ENCODE data around the gene PTPN4. TPM values are rescaled to one million over a fixed set of nuclear protein-coding genes. Genes with fewer than 3 reads are reported as not detected.
"Not testable (repeated sequence)": the region's sequence is repeated elsewhere in the genome, so short reads cannot be mapped to it uniquely, and the experiment has no call there.

The PTPN4 gene
- total RNA-seq, 1 experiment from 2014 or later: 8.0 TPM

- H3K27me3 ChIP-seq (replicated peaks): no peaks in the 10 kb centered on the region
- no peaks in the 10 kb centered on the region for H3K4me1 ChIP-seq (replicated peaks)
- no peaks in the 10 kb centered on the region for H3K36me3 ChIP-seq
- H3K9me3 ChIP-seq (replicated peaks): no peaks in the 10 kb centered on the region
- no peak for DNase-seq (ENCODE audit: low read depth in 1 of 2, low spot score in 2 of 2)
- no peak overlapping the region for H3K4me3 ChIP-seq
- H3K27ac ChIP-seq: no peak overlapping the region
Measured at GRCh38 chr2:119947535-119947934, 187.8 kb downstream of the PTPN4 start.

GRCh38 chr2:119950966-119951365 is 191.2 kb downstream of the PTPN4 start:
- no peak overlapping the region for H3K4me3 ChIP-seq
- DNase-seq (ENCODE audit: low read depth in 1 of 2, low spot score in 2 of 2): no peak
- no peaks in the 10 kb centered on the region for H3K9me3 ChIP-seq (replicated peaks)
- no peaks in the 10 kb centered on the region for H3K27me3 ChIP-seq (replicated peaks)
- H3K27ac ChIP-seq: no peak overlapping the region
- H3K4me1 ChIP-seq (replicated peaks): no peaks in the 10 kb centered on the region
- no peaks in the 10 kb centered on the region for H3K36me3 ChIP-seq

DNA sequence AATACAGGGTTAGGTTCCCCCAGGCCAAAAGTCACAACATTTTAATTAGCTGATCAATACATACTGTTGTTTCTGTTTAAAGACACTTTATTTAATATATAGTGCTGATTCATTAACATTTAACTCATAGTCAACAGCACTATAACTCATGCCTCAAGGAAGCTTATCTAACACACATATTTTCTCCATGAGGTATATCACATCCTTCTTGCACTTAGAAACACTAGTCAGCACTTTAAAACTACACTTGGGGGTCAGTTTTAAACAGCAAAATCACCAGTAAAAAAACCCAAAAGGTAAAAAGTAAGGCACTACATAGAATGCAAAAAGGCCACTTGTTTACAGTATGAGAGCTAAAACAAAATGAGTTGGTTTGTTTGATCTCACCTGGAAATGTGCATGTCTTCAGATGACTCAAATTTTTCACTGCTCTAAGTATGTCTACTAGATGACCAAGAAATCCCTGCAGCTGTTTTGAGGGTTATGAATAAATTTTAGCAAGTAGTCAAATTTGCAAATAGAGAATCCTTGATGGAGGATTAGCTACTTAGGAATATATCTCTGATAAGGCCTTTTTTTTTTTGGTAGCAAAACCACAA is 199.0 kb downstream of the PTPN4 start:
- DNase-seq (ENCODE audit: low read depth in 1 of 2, low spot score in 2 of 2): no peak
- Histone ChIP-seq H3K4me3 (no peak overlapping the region), H3K27ac (no peak overlapping the region), H3K27me3 (replicated peaks) (no peaks in the 10 kb centered on the region), H3K36me3 (no peaks in the 10 kb centered on the region), H3K9me3 (replicated peaks) (no peaks in the 10 kb centered on the region), H3K4me1 (replicated peaks) (0 out of 2 replicates have a peak, but pooled peaks cover 3% of the 10 kb centered on the region)

GRCh38 chr2:119960821-119961220 is 201.1 kb downstream of the PTPN4 start:
- Histone ChIP-seq H3K27ac (no peak overlapping the region), H3K4me3 (no peak overlapping the region), H3K9me3 (replicated peaks) (no peaks in the 10 kb centered on the region)

DNA sequence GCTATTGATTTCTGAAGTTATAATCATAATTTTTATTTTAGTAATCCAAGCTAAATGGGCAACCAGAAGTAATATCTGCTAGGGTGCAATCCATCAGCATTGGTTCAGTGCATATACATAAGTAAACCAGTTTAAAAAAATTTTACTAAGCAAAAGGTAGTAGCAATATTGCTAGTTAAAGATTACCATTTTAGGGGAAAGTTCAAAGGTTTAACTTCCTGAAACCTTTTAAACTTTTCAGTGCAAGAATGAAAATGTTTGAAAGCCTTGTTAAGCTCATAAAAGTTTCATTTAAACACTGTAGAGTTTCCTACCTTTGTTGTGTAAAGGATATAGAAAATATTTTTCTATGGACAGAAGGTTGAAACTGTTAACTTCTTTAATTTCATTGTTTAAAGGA is 222.2 kb downstream of the PTPN4 start:
- Histone ChIP-seq H3K4me1 (replicated peaks) (no peaks in the 10 kb centered on the region), H3K27ac (no peak overlapping the region), H3K9me3 (replicated peaks) (no peaks in the 10 kb centered on the region), H3K27me3 (replicated peaks) (no peaks in the 10 kb centered on the region), H3K4me3 (no peak overlapping the region), H3K36me3 (no peaks in the 10 kb centered on the region)
- DNase-seq (ENCODE audit: low read depth in 1 of 2, low spot score in 2 of 2): no peak

More at GRCh38 chr2:119960821-119961220, 201.1 kb downstream of the PTPN4 start:
- no peak for DNase-seq (ENCODE audit: low read depth in 1 of 2, low spot score in 2 of 2)
- H3K4me1 ChIP-seq (replicated peaks): 0 out of 2 replicates have a peak, but pooled peaks cover 3% of the 10 kb centered on the region
- no peaks in the 10 kb centered on the region for H3K27me3 ChIP-seq (replicated peaks)
- no peaks in the 10 kb centered on the region for H3K36me3 ChIP-seq

- Histone ChIP-seq H3K36me3 (no peaks in the 10 kb centered on the region), H3K4me3 (no peak overlapping the region), H3K4me1 (replicated peaks) (no peaks in the 10 kb centered on the region), H3K27me3 (replicated peaks) (no peaks in the 10 kb centered on the region), H3K27ac (no peak overlapping the region), H3K9me3 (replicated peaks) (no peaks in the 10 kb centered on the region)
- DNase-seq (ENCODE audit: low read depth in 1 of 2, low spot score in 2 of 2): no peak
Measured at GRCh38 chr2:119982506-119982905, 222.8 kb downstream of the PTPN4 start.

DNA sequence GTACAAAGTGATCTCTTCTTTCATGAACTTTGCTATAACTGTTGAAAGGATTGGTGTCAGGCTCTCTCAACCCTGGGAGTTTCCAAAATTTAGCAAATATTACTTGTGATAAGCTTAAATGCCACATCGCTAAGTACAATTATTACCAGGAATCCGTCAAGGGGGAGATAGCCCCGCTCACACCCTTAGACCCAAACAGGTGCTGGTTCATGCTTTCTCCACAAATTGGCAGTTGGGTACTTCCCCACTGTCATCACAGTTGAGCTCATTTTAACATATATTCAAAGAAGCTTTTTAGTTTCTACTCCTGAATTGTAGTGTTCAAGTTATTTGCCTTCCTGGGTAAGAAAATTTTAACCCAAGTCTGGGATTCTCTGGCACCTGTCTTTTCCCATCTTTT is 223.4 kb downstream of the PTPN4 start:
- Histone ChIP-seq H3K27me3 (replicated peaks) (no peaks in the 10 kb centered on the region), H3K36me3 (no peaks in the 10 kb centered on the region), H3K4me1 (replicated peaks) (no peaks in the 10 kb centered on the region), H3K9me3 (replicated peaks) (no peaks in the 10 kb centered on the region), H3K27ac (no peak overlapping the region), H3K4me3 (no peak overlapping the region)
- DNase-seq (ENCODE audit: low read depth in 1 of 2, low spot score in 2 of 2): no peak

DNA sequence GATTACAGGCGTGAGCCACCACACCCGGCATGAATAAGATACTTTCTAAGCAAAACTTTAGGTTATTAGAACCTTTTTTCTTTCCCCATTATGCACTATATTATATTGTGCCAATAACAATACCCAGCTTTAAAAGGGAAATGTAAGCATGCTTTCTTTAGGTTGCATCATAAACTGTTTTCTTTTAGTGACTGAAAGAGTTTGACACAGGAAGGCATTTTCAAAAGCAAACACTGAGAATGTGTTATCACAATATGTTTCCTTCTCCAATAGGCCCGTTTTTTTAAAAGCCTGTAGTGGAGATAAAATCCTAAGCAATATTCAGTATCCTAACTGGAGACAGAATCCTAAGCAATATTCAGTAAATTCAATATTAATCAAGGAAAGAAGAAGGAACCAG is 236.4 kb downstream of the PTPN4 start:
- no peak for DNase-seq (ENCODE audit: low read depth in 1 of 2, low spot score in 2 of 2)
- H3K27ac ChIP-seq: no peak overlapping the region
- no peak overlapping the region for H3K4me3 ChIP-seq
- H3K36me3 ChIP-seq: no peaks in the 10 kb centered on the region
- no peaks in the 10 kb centered on the region for H3K9me3 ChIP-seq (replicated peaks)
- no peaks in the 10 kb centered on the region; the same call in 1 of the 2 replicates for H3K4me1 ChIP-seq (replicated peaks)
- H3K27me3 ChIP-seq (replicated peaks): no peaks in the 10 kb centered on the region

- H3K27me3 ChIP-seq (replicated peaks); H3K36me3 ChIP-seq; H3K4me1 ChIP-seq (replicated peaks); H3K27ac ChIP-seq; H3K9me3 ChIP-seq (replicated peaks); H3K4me3 ChIP-seq; DNase-seq (ENCODE audit: low read depth in 1 of 2, low spot score in 2 of 2): not testable (repeated sequence)
Measured at GRCh38 chr2:119996896-119997891, 237.5 kb downstream of the PTPN4 start.

DNA sequence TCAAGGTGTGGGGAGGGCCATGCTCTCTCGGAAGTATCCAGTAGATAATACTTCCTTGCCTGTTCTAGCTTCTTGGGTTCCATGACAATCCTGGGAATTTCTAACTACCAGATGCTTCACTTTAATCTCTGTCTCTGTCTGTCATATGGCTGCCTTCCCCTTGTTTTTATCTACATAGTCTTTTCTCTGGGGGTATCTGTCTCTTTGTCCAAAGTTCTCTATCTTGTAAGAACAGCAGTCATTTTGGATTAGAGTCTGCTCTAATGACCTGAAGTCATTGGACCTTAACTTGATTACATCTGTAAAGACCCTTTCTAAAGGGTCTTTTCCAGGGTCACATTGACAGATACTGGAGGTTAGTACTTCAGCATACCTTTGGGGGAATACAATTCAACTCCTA is 241.7 kb downstream of the PTPN4 start:
- no peak for DNase-seq (ENCODE audit: low read depth in 1 of 2, low spot score in 2 of 2)
- H3K9me3 ChIP-seq (replicated peaks): no peaks in the 10 kb centered on the region
- H3K27ac ChIP-seq: no peak overlapping the region
- H3K4me3 ChIP-seq: no peak overlapping the region
- no peaks in the 10 kb centered on the region for H3K36me3 ChIP-seq
- H3K27me3 ChIP-seq (replicated peaks): no peaks in the 10 kb centered on the region
- no peaks in the 10 kb centered on the region for H3K4me1 ChIP-seq (replicated peaks)

- no peak for DNase-seq (ENCODE audit: low read depth in 1 of 2, low spot score in 2 of 2)
- Histone ChIP-seq H3K27ac (no peak overlapping the region), H3K4me3 (no peak overlapping the region), H3K9me3 (replicated peaks) (no peaks in the 10 kb centered on the region), H3K27me3 (replicated peaks) (no peaks in the 10 kb centered on the region), H3K4me1 (replicated peaks) (no peaks in the 10 kb centered on the region), H3K36me3 (no peaks in the 10 kb centered on the region)
Measured at GRCh38 chr2:120004254-120004653, 244.5 kb downstream of the PTPN4 start.

- no peak overlapping the region for H3K4me3 ChIP-seq
- no peaks in the 10 kb centered on the region for H3K27me3 ChIP-seq (replicated peaks)
- DNase-seq (ENCODE audit: low read depth in 1 of 2, low spot score in 2 of 2): no peak
Measured at GRCh38 chr2:120005834-120006521, 246.3 kb downstream of the PTPN4 start.

DNA sequence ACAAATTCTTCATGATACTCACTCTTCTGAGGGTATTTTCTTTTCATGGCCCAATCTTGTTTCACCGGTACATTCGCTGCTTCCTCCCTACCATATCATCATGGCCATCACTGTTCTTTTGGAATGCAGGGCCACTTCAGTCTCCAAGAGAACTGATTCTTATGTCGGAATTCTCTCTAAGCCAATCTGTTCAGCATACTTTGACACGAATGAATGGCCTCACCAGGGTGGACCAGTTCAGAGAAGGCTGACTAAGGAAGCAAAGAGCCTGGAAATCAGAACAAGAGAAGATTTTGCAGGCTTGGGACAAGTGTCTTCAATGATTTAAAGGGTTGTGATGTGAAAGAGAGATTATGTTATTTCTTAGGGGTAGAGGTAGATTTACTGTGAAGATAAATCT is 248.1 kb downstream of the PTPN4 start:
- Histone ChIP-seq H3K9me3 (replicated peaks) (no peaks in the 10 kb centered on the region), H3K4me1 (replicated peaks) (peaks cover 3% of the 10 kb centered on the region; the same call in 1 of the 2 replicates), H3K4me3 (no peak overlapping the region), H3K27ac (no peak overlapping the region), H3K36me3 (peaks cover under 1% of the 10 kb centered on the region; the same call in 1 of the 2 replicates), H3K27me3 (replicated peaks) (no peaks in the 10 kb centered on the region)
- DNase-seq (ENCODE audit: low read depth in 1 of 2, low spot score in 2 of 2): no peak

More at GRCh38 chr2:120005834-120006521, 246.3 kb downstream of the PTPN4 start:
- Histone ChIP-seq H3K9me3 (replicated peaks) (no peaks in the 10 kb centered on the region), H3K36me3 (no peaks in the 10 kb centered on the region), H3K4me1 (replicated peaks) (no peaks in the 10 kb centered on the region), H3K27ac (no peak overlapping the region)

All from SJSA1 (cell line).